GM10266 (cell line): ENCODE results near the gene MAGEB4.

Experiments
- DNase-seq: peaks from one replicate; pipeline ENCODE4 v3.0.0; 2012; ENCODE audit errors: extremely low spot score
- TF ChIP-seq, protein P1 (sequence below): IDR thresholded peaks from 2 replicates; pipeline ENCODE4 v1.5.1; 2012; ENCODE audit warnings: mild to moderate bottlenecking, low read depth; ENCODE audit not compliant: control insufficient read depth, insufficient read depth; ENCODE audit errors: missing control alignments

MAGEB4 gene

DNA sequence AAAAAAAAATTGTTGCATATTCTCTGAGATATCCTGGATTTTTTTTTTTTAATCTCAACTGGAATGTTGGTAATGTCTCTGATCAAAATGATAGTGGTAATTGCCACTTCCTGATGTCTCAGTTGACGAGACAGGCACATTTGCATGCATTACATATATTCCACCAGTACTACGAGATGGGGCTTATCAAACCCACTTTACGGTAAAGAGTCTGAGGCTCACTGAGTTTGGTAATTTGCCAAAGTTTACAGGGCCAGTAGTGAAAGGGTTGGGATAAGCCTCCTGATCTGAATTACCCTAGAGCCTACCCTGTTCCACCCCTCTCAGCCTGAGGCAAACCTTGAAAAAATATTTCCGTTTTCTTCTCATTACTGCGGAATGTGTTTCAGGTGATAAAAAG, 21.1 kb upstream of the MAGEB4 start:
- no peak for DNase-seq
- TF ChIP-seq, protein P1, sequence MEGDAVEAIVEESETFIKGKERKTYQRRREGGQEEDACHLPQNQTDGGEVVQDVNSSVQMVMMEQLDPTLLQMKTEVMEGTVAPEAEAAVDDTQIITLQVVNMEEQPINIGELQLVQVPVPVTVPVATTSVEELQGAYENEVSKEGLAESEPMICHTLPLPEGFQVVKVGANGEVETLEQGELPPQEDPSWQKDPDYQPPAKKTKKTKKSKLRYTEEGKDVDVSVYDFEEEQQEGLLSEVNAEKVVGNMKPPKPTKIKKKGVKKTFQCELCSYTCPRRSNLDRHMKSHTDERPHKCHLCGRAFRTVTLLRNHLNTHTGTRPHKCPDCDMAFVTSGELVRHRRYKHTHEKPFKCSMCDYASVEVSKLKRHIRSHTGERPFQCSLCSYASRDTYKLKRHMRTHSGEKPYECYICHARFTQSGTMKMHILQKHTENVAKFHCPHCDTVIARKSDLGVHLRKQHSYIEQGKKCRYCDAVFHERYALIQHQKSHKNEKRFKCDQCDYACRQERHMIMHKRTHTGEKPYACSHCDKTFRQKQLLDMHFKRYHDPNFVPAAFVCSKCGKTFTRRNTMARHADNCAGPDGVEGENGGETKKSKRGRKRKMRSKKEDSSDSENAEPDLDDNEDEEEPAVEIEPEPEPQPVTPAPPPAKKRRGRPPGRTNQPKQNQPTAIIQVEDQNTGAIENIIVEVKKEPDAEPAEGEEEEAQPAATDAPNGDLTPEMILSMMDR = no peak

DNA sequence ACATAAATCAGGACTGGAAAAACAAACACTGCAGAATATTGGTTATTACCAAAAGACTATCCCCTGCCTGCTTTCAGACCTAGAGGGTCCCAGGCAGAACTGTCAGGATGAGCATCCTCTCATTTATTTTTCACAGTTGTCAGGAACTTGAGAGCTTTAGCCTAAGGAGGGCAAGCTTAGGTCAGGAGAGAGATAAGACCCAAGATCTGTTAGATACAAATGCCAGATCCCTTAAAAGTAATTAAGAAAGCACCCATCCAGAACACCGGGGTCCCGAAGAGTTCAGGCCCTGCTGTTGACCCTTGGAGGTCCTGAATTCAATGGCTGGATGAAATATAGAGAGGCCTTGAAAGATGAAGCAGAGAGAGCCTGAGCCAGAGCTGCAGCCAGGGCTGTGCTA, 17.3 kb upstream of the MAGEB4 start:
- no peak for DNase-seq
- TF ChIP-seq, protein P1 = no peak

DNA sequence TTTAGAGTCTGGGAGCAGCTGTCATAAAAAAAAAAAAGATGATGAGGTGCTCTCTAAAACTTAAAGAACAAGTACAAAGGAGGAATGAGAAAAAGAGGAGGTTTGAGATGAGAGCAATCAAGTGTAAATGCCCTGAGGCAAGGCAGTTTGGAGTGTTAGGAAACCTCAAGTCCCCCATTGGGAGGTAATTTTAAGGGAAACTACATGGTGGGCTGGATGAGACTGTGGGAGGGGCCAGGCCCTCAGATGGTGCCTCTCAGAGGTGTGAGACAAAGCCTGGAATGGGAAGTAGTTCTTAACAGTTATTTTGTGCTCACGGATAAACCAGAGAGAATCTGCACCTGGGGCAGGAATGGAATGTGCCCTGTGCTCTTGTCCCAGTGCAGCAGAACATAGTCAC, 13.3 kb upstream of the MAGEB4 start:
- TF ChIP-seq, protein P1 = no peak
- no peak for DNase-seq

DNA sequence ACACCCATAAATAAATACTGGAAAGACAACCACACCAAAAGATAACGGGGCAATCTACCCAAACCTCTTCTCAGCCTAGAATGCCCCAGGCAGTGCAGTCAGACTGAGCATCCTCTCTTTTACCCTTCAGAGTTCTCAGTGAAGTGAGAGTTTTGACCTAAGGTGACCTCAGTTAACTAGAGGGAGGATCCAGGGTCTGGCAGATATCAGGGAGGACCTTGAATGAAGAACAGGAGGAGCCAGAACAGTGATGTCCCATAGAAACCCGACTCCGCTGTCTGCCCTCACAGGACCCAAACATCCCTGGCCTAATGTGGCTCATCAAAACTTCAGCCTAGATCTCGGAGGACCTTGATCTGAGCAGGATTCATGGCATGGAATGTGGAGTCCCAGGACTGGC, 11.4 kb upstream of the MAGEB4 start, which contains the start of gene MAGEB3:
Gene MAGEB3 (plus strand): TSS at position 263 of the 400 bp plus-strand sequence. CDS start 5,268 bp downstream, outside the sequence.
- TF ChIP-seq, protein P1 = no peak
- no peak for DNase-seq

DNA sequence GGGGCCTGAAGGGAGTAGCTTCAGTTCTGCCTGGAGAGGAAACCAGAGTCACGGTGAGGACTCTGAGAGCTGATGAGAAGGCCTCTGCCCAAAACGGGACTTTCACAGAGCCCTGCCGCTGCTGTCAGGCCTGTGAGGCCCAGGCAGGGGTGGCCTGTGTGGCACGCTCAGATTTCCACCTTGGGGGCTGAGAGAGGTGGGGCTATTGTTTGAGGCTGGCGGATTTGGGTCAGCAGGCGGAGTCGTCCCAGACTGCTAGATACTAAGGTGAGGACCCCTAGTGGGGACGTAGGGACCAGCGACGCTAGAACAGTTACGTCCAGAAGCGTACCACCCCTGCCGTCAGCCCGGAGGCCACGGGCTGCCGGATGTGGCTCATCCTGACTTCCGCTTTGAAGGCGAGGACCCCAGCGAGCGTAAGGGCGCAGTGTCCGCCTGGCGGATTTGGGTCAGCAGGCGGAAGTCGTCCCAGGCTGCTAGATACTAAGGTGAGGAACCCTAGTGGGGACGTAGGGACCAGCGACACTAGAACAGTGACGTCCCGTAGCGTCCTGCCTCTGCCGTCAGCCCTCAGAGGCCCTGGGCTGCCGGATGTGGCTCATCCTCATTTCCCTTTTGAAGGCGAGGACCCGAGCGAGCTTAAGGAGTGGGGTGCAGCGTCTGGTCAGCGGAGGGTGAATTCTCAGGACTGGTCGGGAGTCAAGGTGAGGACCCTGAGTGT, 5.1 kb downstream of the MAGEB4 start, which contains the start of gene MAGEB1:
Gene MAGEB1 (plus strand): TSS at position 378 of the 721 bp plus-strand sequence. CDS start 3,348 bp downstream, outside the sequence.
- DNase-seq = no peak
- TF ChIP-seq, protein P1 = no peak

DNA sequence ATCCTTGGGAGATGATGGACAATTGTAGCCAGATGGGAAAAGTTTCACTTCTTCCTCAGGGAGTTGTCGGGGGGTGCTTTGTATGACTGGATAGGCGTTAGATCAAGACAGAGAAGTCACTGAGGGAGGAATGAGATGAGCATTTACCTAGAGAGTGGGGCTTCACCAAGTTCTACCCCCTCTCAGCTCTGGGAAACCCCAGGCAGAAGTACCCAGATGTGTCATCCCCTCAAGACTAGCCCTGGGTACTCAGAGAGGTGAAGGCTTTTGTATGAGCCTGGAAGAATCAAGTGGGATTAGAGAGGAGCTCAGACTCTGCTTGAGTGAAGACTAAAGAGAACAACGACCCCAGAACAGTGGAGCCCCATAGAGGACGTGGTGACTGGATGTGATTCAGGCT, 7.1 kb downstream of the MAGEB4 start:
- DNase-seq = peak; percentile 5
- TF ChIP-seq, protein P1 = no peak

DNA sequence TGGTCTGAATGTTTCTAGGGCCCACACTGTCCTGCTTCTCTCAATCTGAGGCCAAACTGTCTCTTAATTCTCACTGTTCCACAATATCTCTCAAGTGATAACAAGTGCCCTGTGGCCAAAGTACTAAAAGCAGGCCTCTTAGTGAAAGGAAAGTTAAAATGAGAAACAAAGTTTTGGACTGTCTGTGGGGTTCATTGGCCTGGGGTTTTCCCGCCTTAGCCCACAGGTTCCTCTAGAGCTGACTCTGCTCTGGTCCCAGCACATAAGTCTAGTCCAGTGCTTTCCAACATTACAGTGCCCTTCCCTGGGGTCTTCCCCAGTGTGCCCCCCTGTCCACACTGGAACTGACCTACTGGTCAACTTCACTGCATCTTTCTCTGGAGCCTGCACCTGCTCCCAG, 11.5 kb downstream of the MAGEB4 start:
- DNase-seq = peak; percentile 4
- TF ChIP-seq, protein P1 = no peak
